Neural cell (in vitro differentiated cells): ENCODE results near the gene MYO15A. TPM values are rescaled to one million over a fixed set of nuclear protein-coding genes. Genes with fewer than 3 reads are reported as not detected.

Experiments used
- H2AFZ ChIP-seq: fragments of 200-600, 300-800 bp; sonication (generic), shearing (Covaris generic); 2 replicates; pipeline ENCODE4 v1.6.0; 2014; ENCODE audit warnings: low read depth, mild to moderate bottlenecking, antibody characterized with exemption, low read length, moderate library complexity
- H3F3A ChIP-seq: fragments of 200-600 bp; shearing (Covaris generic); 2 replicates; pipeline ENCODE4 v1.6.1; 2016; ENCODE audit warnings: mild to moderate bottlenecking, moderate library complexity, mixed read lengths, antibody characterized with exemption, low read length; ENCODE audit not compliant: insufficient read depth, poor library complexity, severe bottlenecking
- H3K27ac ChIP-seq: fragments of 200-600, 300-800 bp; sonication (generic), shearing (Covaris generic); 2 replicates; pipeline ENCODE4 v1.5.1; 2014; ENCODE audit warnings: mild to moderate bottlenecking, low read length, moderate library complexity
- H3K27me3 ChIP-seq: fragments of 300-800, 200-600 bp; sonication (generic), shearing (Covaris generic); 2 replicates; pipeline ENCODE4 v1.6.0; 2014; ENCODE audit warnings: mild to moderate bottlenecking, low read depth, low read length, moderate library complexity; ENCODE audit not compliant: insufficient read depth
- H3K36me3 ChIP-seq: fragments of 300-800, 200-600 bp; sonication (generic), shearing (Covaris generic); 2 replicates; pipeline ENCODE4 v1.5.1; 2014; ENCODE audit warnings: mild to moderate bottlenecking, antibody characterized with exemption, low read length, moderate library complexity; ENCODE audit not compliant: insufficient read depth
- H3K4me2 ChIP-seq: fragments of 300-800, 200-600 bp; sonication (generic), shearing (Covaris generic); 2 replicates; pipeline ENCODE4 v1.6.0; 2014; ENCODE audit warnings: mild to moderate bottlenecking, low read length
- H3K4me3 ChIP-seq: fragments of 300-800, 200-600 bp; sonication (generic), shearing (Covaris generic); 2 replicates; pipeline ENCODE4 v1.5.1; 2014; ENCODE audit warnings: mild to moderate bottlenecking, low read length, moderate library complexity
- H3K79me2 ChIP-seq: fragments of 200-600 bp; shearing (Covaris generic); replicated peaks from 2 replicates; pipeline ENCODE4 v1.6.0; 2014; ENCODE audit warnings: mild to moderate bottlenecking, low read length, moderate library complexity; ENCODE audit not compliant: insufficient read depth
- H3K9ac ChIP-seq: fragments of 300-800, 200-600 bp; sonication (generic), shearing (Covaris generic); 2 replicates; pipeline ENCODE4 v1.6.1; 2016; ENCODE audit warnings: mild to moderate bottlenecking, low read length, mixed read lengths
- H3K9me2 ChIP-seq: fragments of 200-600 bp; shearing (Covaris generic); 2 replicates; pipeline ENCODE4 v1.6.1; 2016; ENCODE audit warnings: mild to moderate bottlenecking, low read length, mixed read lengths; ENCODE audit not compliant: insufficient read depth
- H3K9me3 ChIP-seq: fragments of 200-600, 300-800 bp; sonication (generic), shearing (Covaris generic); 2 replicates; pipeline ENCODE4 v1.6.1; 2016; ENCODE audit warnings: mild to moderate bottlenecking, mixed run types, low read length, moderate library complexity, mixed read lengths
- H4K20me1 ChIP-seq: fragments of 200-600 bp; shearing (Covaris generic); 2 replicates; pipeline ENCODE4 v1.6.1; 2016; ENCODE audit warnings: mild to moderate bottlenecking, mixed run types; ENCODE audit not compliant: insufficient read depth
- CTCF ChIP-seq: fragments of 450-650 bp; IDR thresholded peaks from 2 replicates; pipeline ENCODE4 v1.5.1; 2014; ENCODE audit warnings: antibody characterized with exemption, mild to moderate bottlenecking, moderate library complexity; ENCODE audit not compliant: poor library complexity, severe bottlenecking
- EP300 ChIP-seq: fragments of 450-650 bp; conservative IDR thresholded peaks from 2 replicates; pipeline ENCODE4 v1.6.1; 2014; ENCODE audit warnings: antibody characterized with exemption, mild to moderate bottlenecking, moderate library complexity; ENCODE audit not compliant: poor library complexity, severe bottlenecking
- EZH2 ChIP-seq: fragments of 200-600, 300-800 bp; shearing (Covaris generic), sonication (generic); IDR thresholded peaks from 2 replicates; pipeline ENCODE4 v1.6.1; 2014; ENCODE audit warnings: antibody characterized with exemption, low read length, borderline replicate concordance, mild to moderate bottlenecking; ENCODE audit not compliant: insufficient read depth, poor library complexity, severe bottlenecking
- MXI1 ChIP-seq: fragments of 450-650 bp; conservative IDR thresholded peaks from 2 replicates; pipeline ENCODE4 v1.6.1; 2014; ENCODE audit warnings: antibody characterized with exemption, mild to moderate bottlenecking; ENCODE audit not compliant: poor library complexity, severe bottlenecking
- POLR2AphosphoS5 ChIP-seq: IDR thresholded peaks from 2 replicates; pipeline ENCODE4 v1.6.1; 2012
- RAD21 ChIP-seq: fragments of 450-650 bp; conservative IDR thresholded peaks from 2 replicates; pipeline ENCODE4 v1.6.1; 2014; ENCODE audit warnings: antibody characterized with exemption, mild to moderate bottlenecking, moderate library complexity
- REST ChIP-seq: IDR thresholded peaks from 2 replicates; pipeline ENCODE4 v1.6.1; 2012; ENCODE audit warnings: borderline replicate concordance
- SMC3 ChIP-seq: fragments of 450-650 bp; conservative IDR thresholded peaks from 2 replicates; pipeline ENCODE4 v1.6.1; 2014; ENCODE audit warnings: antibody characterized with exemption, mild to moderate bottlenecking, moderate library complexity; ENCODE audit not compliant: poor library complexity
- TAF1 ChIP-seq: IDR thresholded peaks from 2 replicates; pipeline ENCODE4 v1.6.1; 2012; ENCODE audit warnings: low read depth
- polyA plus RNA-seq: library from polyadenylated mRNA; depleted of rRNA; stranded (reverse); fragments of >200 nt; gene quantifications from 2 replicates; pipeline ENCODE4 v1.2.3, GENCODE V29; 2014

Gene MYO15A
- polyA plus RNA-seq, 1 donor from 2014 or later: 1.9 TPM

- H3K36me3 ChIP-seq: no peaks in the 10 kb centered on the region
- H4K20me1 ChIP-seq: no peaks in the 10 kb centered on the region
- H2AFZ ChIP-seq: no peak overlapping the region
- no peaks in the 10 kb centered on the region for H3K79me2 ChIP-seq
- no peak for TF ChIP-seq POLR2AphosphoS5
- TF ChIP-seq EZH2: no peak
- no peak for TF ChIP-seq CTCF
- TF ChIP-seq SMC3: no peak
- no peak for TF ChIP-seq MXI1
- H3K9me3 ChIP-seq: no peaks in the 10 kb centered on the region
- no peak overlapping the region for H3K4me3 ChIP-seq
- H3K9ac ChIP-seq: no peak overlapping the region
- no peak overlapping the region for H3K4me2 ChIP-seq
- no peaks in the 10 kb centered on the region for H3K27me3 ChIP-seq
- no peaks in the 10 kb centered on the region for H3K9me2 ChIP-seq
- H3F3A ChIP-seq: no peaks in the 10 kb centered on the region
- H3K27ac ChIP-seq: no peak overlapping the region
Measured at GRCh38 chr17:18110636-18111145, 2.1 kb downstream of the MYO15A start.

DNA sequence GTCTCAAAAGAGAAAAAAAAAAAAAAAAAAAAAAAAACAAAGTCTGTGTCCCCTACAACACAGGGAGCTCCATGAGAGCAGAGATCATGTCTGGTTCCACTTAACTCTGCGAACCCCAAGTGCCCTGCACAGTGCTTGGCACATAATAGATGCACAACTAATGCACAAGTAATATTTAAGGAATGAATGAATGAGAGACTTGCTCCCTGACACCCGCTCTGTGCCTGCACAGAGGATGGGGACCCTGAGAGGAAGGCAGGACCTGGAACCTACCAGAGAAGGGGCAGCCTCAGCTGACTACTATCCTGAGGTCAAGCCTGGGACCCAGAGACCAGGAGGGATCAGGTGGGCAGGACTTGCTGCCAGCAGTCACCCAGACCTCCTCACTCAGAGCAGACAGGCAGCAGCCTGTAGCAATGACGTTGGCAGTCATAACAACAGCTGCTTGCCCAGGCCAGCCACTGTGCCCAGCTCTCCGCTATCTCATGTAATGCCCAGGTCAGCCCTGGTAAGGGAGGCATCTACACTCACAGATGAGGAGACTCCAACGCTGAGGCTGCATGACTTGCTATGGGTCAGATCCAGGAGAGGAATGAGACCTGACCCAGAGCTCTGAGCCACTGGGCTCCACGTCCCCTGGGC lies 2.9 kb downstream of the MYO15A start:
- H4K20me1 ChIP-seq: no peaks in the 10 kb centered on the region
- H3K9ac ChIP-seq: no peak overlapping the region
- no peak overlapping the region for H3K27ac ChIP-seq
- TF ChIP-seq MXI1 (no peak), RAD21 (no peak), POLR2AphosphoS5 (no peak), EZH2 (no peak), REST (no peak), CTCF (no peak), EP300 (no peak), TAF1 (no peak), SMC3 (no peak)
- H3K4me2 ChIP-seq: no peak overlapping the region
- no peaks in the 10 kb centered on the region for H3K9me2 ChIP-seq
- H3K36me3 ChIP-seq: no peaks in the 10 kb centered on the region
- no peaks in the 10 kb centered on the region for H3K79me2 ChIP-seq
- no peaks in the 10 kb centered on the region for H3F3A ChIP-seq
- H3K4me3 ChIP-seq: no peak overlapping the region
- H3K27me3 ChIP-seq: no peaks in the 10 kb centered on the region
- no peak overlapping the region for H2AFZ ChIP-seq
- H3K9me3 ChIP-seq: no peaks in the 10 kb centered on the region
